HPDE6-E6E7 (cell line): ENCODE results near the gene HAO2.

Experiments used
- DNase-seq: peaks from one replicate; pipeline ENCODE4 v3.0.0; 2011; ENCODE audit warnings: missing footprints; ENCODE audit errors: extremely low spot score

The HAO2 gene

DNA sequence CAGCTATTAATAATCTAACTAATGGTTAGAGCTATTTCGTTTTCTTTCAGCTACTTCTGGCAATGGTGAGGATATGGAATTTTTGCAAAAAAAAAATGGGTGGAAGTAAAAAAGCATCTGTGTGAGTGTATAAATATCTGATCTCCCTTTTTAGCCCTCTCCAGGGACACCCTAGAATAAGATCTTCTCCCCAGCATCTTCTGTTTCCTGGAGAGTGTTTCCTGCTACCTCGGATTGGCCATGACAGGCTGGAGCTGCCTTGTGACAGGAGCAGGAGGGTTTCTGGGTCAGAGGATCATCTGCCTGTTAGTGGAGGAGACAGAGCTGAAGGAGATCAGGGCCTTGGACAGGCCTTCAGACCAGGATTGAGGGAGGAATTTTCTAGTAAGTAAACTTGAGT, 70.2 kb downstream of the HAO2 start:
- DNase-seq = no peak

- DNase-seq = no peak
Measured at GRCh38 chr1:119440721-119441307, 72.2 kb downstream of the HAO2 start.

GRCh38 chr1:119442756-119443155, 74.2 kb downstream of the HAO2 start:
- DNase-seq = no peak
